HCT116 (cell line): Measurements from ENCODE around the gene CAV2. TPM values are rescaled to one million over a fixed set of nuclear protein-coding genes. Genes with fewer than 3 reads are reported as not detected.

Experiments used
- ATAC-seq: fragments of 200-7000 bp; cut with Tn5 transposase; 2 replicates; pipeline ENCODE4 v1.9.1; 2020; ENCODE audit warnings: mild to moderate bottlenecking, moderate library complexity
- BruUV-seq: library from RNA; stranded (reverse); fragments of 400-500 nt; replicated peaks from 2 replicates; lab custom pipeline; 2021; lab: Mats Ljungman, UMichigan
- CTCF ChIA-PET: fragments of 300-600 bp; sonication (Branson Sonifier 250); formaldehyde crosslinking; loops from one replicate; lab custom pipeline; 2021; ENCODE audit warnings: antibody characterized with exemption; lab: Charles Lee
- POLR2A ChIA-PET: fragments of 300-600, 350-600 bp; sonication (Branson Sonifier 250); formaldehyde crosslinking; loops from one replicate; lab custom pipeline; 2021; ENCODE audit warnings: antibody characterized with exemption; lab: Charles Lee
- RAD21 ChIA-PET, 2 experiments: fragments of 300-600 bp; sonication (Branson Sonifier 250); formaldehyde crosslinking; loops; one replicate each; lab custom pipeline; 2023; ENCODE audit warnings: low total read pairs in 2 of 2; ENCODE audit not compliant: uncharacterized antibody in 2 of 2, unreplicated experiment in 2 of 2, low non-redundant PET in 1 of 2; lab: Charles Lee
- DNase-seq: peaks from one replicate; pipeline ENCODE4 v3.0.0-alpha.2; 2010; ENCODE audit warnings: low read depth, low spot score
- H2AFZ ChIP-seq: fragments of 200-600 bp; shearing (Covaris generic), sonication (generic); 2 replicates; pipeline ENCODE4 v1.6.1; 2017; ENCODE audit warnings: low read depth, mixed run types, mixed read lengths, antibody characterized with exemption, low read length; ENCODE audit not compliant: poor library complexity, severe bottlenecking
- H3K27ac ChIP-seq: 2 replicates; pipeline ENCODE4 v1.5.1; 2012; ENCODE audit warnings: low read depth, low read length
- H3K27me3 ChIP-seq: fragments of 200-600 bp; sonication (generic); 2 replicates; pipeline ENCODE4 v1.6.1; 2016; ENCODE audit warnings: mixed run types, low read length, mixed read lengths; ENCODE audit not compliant: insufficient read depth
- H3K36me3 ChIP-seq, 2 experiments: fragments of 200-500 bp in 1 of 2; fragments of 200-600 bp in 1 of 2; sonication (Bioruptor generic) in 1 of 2; sonication (generic) in 1 of 2; 2 replicates each; pipeline versions ENCODE4 v1.5.1 to v1.6.1; 2014 to 2016; ENCODE audit warnings: low read length in 2 of 2, inconsistent platforms in 1 of 2, mixed read lengths in 1 of 2, mixed run types in 1 of 2; ENCODE audit not compliant: insufficient read depth in 2 of 2, control insufficient read depth in 1 of 2
- H3K4me1 ChIP-seq, 2 experiments: fragments of 200-600 bp in 1 of 2; sonication (generic) in 1 of 2; 2 replicates each; pipeline versions ENCODE4 v1.5.1 to v1.6.1; 2012 to 2017; ENCODE audit warnings: low read length in 2 of 2, inconsistent platforms in 1 of 2, mild to moderate bottlenecking in 1 of 2, mixed read lengths in 1 of 2, mixed run types in 1 of 2, moderate library complexity in 1 of 2; ENCODE audit not compliant: insufficient read depth in 2 of 2, control insufficient read depth in 1 of 2
- H3K4me2 ChIP-seq: fragments of 200-600 bp; sonication (generic); 2 replicates; pipeline ENCODE4 v1.6.1; 2017; ENCODE audit warnings: mixed run types, low read length, mixed read lengths
- H3K4me3 ChIP-seq, 2 experiments: fragments of 200-600 bp in 1 of 2; sonication (generic) in 1 of 2; replicated peaks in 1 of 2; 2 replicates each; pipeline ENCODE4 v1.5.1; 2011 to 2016; ENCODE audit warnings: low read length in 2 of 2, control low read depth in 1 of 2, low read depth in 1 of 2, mild to moderate bottlenecking in 1 of 2, mixed read lengths in 1 of 2, mixed run types in 1 of 2
- H3K79me2 ChIP-seq: fragments of 200-600 bp; sonication (generic); 2 replicates; pipeline ENCODE4 v1.6.1; 2017; ENCODE audit warnings: mild to moderate bottlenecking, mixed run types, low read length, moderate library complexity, mixed read lengths; ENCODE audit not compliant: insufficient read depth
- H3K9ac ChIP-seq: fragments of 200-600 bp; sonication (generic); 2 replicates; pipeline ENCODE4 v1.6.1; 2016; ENCODE audit warnings: low read length, mixed read lengths
- H3K9me2 ChIP-seq: fragments of 200-600 bp; sonication (generic), shearing (Covaris generic); 2 replicates; pipeline ENCODE4 v1.6.1; 2017; ENCODE audit warnings: mixed run types, mild to moderate bottlenecking, moderate library complexity; ENCODE audit not compliant: insufficient read depth
- H3K9me3 ChIP-seq, 2 experiments: fragments of 200-500 bp in 1 of 2; fragments of 200-600 bp in 1 of 2; sonication (Bioruptor generic) in 1 of 2; sonication (generic) in 1 of 2; 2 replicates each; pipeline ENCODE4 v1.6.1; 2014 to 2017; ENCODE audit warnings: low read length in 2 of 2, mixed read lengths in 2 of 2, inconsistent platforms in 1 of 2, low read depth in 1 of 2, mild to moderate bottlenecking in 1 of 2, mixed run types in 1 of 2, moderate library complexity in 1 of 2; ENCODE audit not compliant: control insufficient read depth in 1 of 2, insufficient read depth in 1 of 2
- H4K20me1 ChIP-seq: fragments of 200-600 bp; sonication (generic), shearing (Covaris generic); 2 replicates; pipeline ENCODE4 v1.6.1; 2017; ENCODE audit warnings: mixed run types, mild to moderate bottlenecking, moderate library complexity; ENCODE audit not compliant: insufficient read depth
- CBX3 ChIP-seq: IDR thresholded peaks from 2 replicates; pipeline ENCODE4 v1.6.1; 2012; ENCODE audit warnings: low read depth
- EGR1 ChIP-seq: IDR thresholded peaks from 2 replicates; pipeline ENCODE4 v1.6.1; 2012; ENCODE audit warnings: low read depth
- EZH2 ChIP-seq: fragments of 200-600 bp; sonication (generic); IDR thresholded peaks from 2 replicates; pipeline ENCODE4 v1.6.1; 2017; ENCODE audit warnings: antibody characterized with exemption, mixed run types
- FOSL1 ChIP-seq: IDR thresholded peaks from 2 replicates; pipeline ENCODE4 v1.6.1; 2012; ENCODE audit warnings: low read depth
- RAD21 ChIP-seq: IDR thresholded peaks from 2 replicates; pipeline ENCODE4 v1.6.1; 2012; ENCODE audit warnings: low read depth, mild to moderate bottlenecking
- TCF7L2 ChIP-seq: IDR thresholded peaks from 2 replicates; pipeline ENCODE4 v1.7.0; 2011; ENCODE audit warnings: borderline replicate concordance, inconsistent platforms; ENCODE audit not compliant: insufficient read depth, insufficient read length; ENCODE audit errors: extremely low read depth
- ZFX ChIP-seq: fragments of 450-650 bp; IDR thresholded peaks from 2 replicates; pipeline ENCODE4 v1.6.1; 2017
- ZNF274 ChIP-seq: fragments of 200-500 bp; sonication (Bioruptor generic); IDR thresholded peaks from 2 replicates; pipeline ENCODE4 v1.6.1; 2014; ENCODE audit warnings: mild to moderate bottlenecking, low read depth, low read length, inconsistent platforms
- intact Hi-C: fragments of 100-400 bp; cut with micrococcal nuclease; formaldehyde crosslinking; loops from 2 replicates; pipeline ENCODE4 v1.10.0; 2022
- total RNA-seq: library from RNA; stranded (reverse); gene quantifications from one replicate; pipeline ENCODE4 v1.2.1, GENCODE V29; 2021; ENCODE audit not compliant: unreplicated experiment
- TF ChIP-seq, protein P1 (sequence below): IDR thresholded peaks from 2 replicates; pipeline ENCODE4 v1.6.1; 2012
- TF ChIP-seq, protein P2 (sequence below): IDR thresholded peaks from 2 replicates; pipeline ENCODE4 v1.6.1; 2012
- TF ChIP-seq, protein P3 (sequence below): IDR thresholded peaks from 2 replicates; pipeline ENCODE4 v1.6.1; 2011; ENCODE audit warnings: mild to moderate bottlenecking, low read length, moderate library complexity; ENCODE audit not compliant: insufficient replicate concordance; ENCODE audit errors: extremely low read depth

CAV2 gene
- total RNA-seq, 1 experiment from 2014 or later: 157 TPM

- H4K20me1 ChIP-seq: no peaks in the 10 kb centered on the region
- H2AFZ ChIP-seq: no peak overlapping the region
- H3K9ac ChIP-seq: no peak overlapping the region
- RAD21 ChIA-PET: no interaction called here
- H3K4me2 ChIP-seq: no peak overlapping the region
- H3K79me2 ChIP-seq: peaks cover 69% of the 10 kb centered on the region
- no TSS peak for BruUV-seq
- no peaks in the 10 kb centered on the region for H3K9me2 ChIP-seq
- intact Hi-C loops: no loop called here
- DNase-seq (no peak), ATAC-seq (no peak)
- H3K4me3 ChIP-seq: no peak overlapping the region
- no peaks in the 10 kb centered on the region for H3K27me3 ChIP-seq
- peaks cover 8 to 64% of the 10 kb centered on the region in 2 experiments for H3K36me3 ChIP-seq
- H3K9me3 ChIP-seq: no peaks in the 10 kb centered on the region
- POLR2A ChIA-PET: no interaction called here
- TF ChIP-seq, protein P1, sequence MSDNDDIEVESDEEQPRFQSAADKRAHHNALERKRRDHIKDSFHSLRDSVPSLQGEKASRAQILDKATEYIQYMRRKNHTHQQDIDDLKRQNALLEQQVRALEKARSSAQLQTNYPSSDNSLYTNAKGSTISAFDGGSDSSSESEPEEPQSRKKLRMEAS: no peak
- no peak for TF ChIP-seq RAD21
- TF ChIP-seq, protein P2, sequence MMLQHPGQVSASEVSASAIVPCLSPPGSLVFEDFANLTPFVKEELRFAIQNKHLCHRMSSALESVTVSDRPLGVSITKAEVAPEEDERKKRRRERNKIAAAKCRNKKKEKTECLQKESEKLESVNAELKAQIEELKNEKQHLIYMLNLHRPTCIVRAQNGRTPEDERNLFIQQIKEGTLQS: no peak
- TF ChIP-seq ZFX: no peak
- no peak for TF ChIP-seq EZH2
- TF ChIP-seq, protein P3, sequence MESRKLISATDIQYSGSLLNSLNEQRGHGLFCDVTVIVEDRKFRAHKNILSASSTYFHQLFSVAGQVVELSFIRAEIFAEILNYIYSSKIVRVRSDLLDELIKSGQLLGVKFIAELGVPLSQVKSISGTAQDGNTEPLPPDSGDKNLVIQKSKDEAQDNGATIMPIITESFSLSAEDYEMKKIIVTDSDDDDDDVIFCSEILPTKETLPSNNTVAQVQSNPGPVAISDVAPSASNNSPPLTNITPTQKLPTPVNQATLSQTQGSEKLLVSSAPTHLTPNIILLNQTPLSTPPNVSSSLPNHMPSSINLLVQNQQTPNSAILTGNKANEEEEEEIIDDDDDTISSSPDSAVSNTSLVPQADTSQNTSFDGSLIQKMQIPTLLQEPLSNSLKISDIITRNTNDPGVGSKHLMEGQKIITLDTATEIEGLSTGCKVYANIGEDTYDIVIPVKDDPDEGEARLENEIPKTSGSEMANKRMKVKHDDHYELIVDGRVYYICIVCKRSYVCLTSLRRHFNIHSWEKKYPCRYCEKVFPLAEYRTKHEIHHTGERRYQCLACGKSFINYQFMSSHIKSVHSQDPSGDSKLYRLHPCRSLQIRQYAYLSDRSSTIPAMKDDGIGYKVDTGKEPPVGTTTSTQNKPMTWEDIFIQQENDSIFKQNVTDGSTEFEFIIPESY: no peak
- CTCF ChIA-PET: no interaction called here
- H3K4me1 ChIP-seq: peaks cover 17 to 62% of the 10 kb centered on the region in 2 experiments
- peak overlapping the region; percentile 25; the same call in 1 of the 2 replicates for H3K27ac ChIP-seq
Measured at GRCh38 chr7:116505278-116505677, 5.7 kb downstream of the CAV2 start.

DNA sequence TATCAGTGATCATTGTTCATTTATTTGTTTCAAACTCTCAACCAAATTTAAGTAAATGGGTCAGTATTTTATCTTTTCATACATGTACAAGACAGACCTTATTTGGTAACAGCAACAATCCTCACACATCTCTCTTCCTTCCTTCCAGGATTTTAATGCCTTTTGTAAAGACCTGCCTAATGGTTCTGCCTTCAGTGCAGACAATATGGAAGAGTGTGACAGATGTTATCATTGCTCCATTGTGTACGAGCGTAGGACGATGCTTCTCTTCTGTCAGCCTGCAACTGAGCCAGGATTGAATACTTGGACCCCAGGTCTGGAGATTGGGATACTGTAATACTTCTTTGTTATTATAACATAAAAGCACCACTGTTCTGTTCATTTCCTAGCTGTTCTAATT, 6.3 kb downstream of the CAV2 start:
- intact Hi-C loops: no loop called here
- Histone ChIP-seq H2AFZ (no peak overlapping the region), H3K4me2 (no peak overlapping the region), H3K27me3 (no peaks in the 10 kb centered on the region), H4K20me1 (no peaks in the 10 kb centered on the region), H3K9me2 (no peaks in the 10 kb centered on the region), H3K4me3 (no peak overlapping the region), H3K36me3 (peaks cover 8 to 60% of the 10 kb centered on the region in 2 experiments), H3K27ac (peak overlapping the region; percentile 25; the same call in 1 of the 2 replicates), H3K9ac (no peak overlapping the region), H3K9me3 (no peaks in the 10 kb centered on the region), H3K4me1 (peaks cover 23 to 65% of the 10 kb centered on the region in 2 experiments), H3K79me2 (peaks cover 63% of the 10 kb centered on the region)
- no TSS peak for BruUV-seq
- TF ChIP-seq TCF7L2 (no peak), ZNF274 (no peak), CBX3 (no peak), FOSL1 (no peak), EGR1 (no peak), ZFX (no peak), EZH2 (no peak)
- TF ChIP-seq, protein P1: no peak
- TF ChIP-seq, protein P2: no peak
- DNase-seq: no peak
- no peak for ATAC-seq
- CTCF ChIA-PET: no interaction called here
- RAD21 ChIA-PET: no interaction called here
- POLR2A ChIA-PET: no interaction called here
